IMR-90 (cell line): ENCODE measurements around the gene RIBC1. TPM values are rescaled to one million over a fixed set of nuclear protein-coding genes. Genes with fewer than 3 reads are reported as not detected.

Source experiments
- ATAC-seq: fragments of 200-7000 bp; cut with Tn5 transposase; 2 replicates; pipeline ENCODE4 v1.9.1; 2020; ENCODE audit warnings: low read depth, mild to moderate bottlenecking, moderate library complexity
- BruUV-seq: library from RNA; stranded (reverse); fragments of 400-500 nt; replicated peaks from 2 replicates; lab custom pipeline; 2021; lab: Mats Ljungman, UMichigan
- CTCF ChIA-PET: fragments of 300-600 bp; formaldehyde crosslinking; extraction: SDS; loops from one replicate; lab custom pipeline; 2021; ENCODE audit warnings: antibody characterized with exemption; lab: Yijun Ruan, JAX
- POLR2A ChIA-PET: fragments of 300-600 bp; sonication (Branson Sonifier 250); formaldehyde crosslinking; loops from one replicate; lab custom pipeline; 2022; ENCODE audit warnings: antibody characterized with exemption; ENCODE audit not compliant: unreplicated experiment; lab: Charles Lee
- DNase-seq: peaks from one replicate; pipeline ENCODE4 v3.0.0; 2013
- H2AFZ ChIP-seq: replicated peaks from 2 replicates; pipeline ENCODE3; 2013; ENCODE audit warnings: low read length, mild to moderate bottlenecking; ENCODE audit not compliant: poor library complexity
- H2AK5ac ChIP-seq: 2 replicates; pipeline ENCODE4 v1.6.1; 2013; ENCODE audit warnings: low read depth, low read length, inconsistent platforms
- H2AK9ac ChIP-seq: replicated peaks from 2 replicates; pipeline ENCODE3; 2013; ENCODE audit warnings: mild to moderate bottlenecking, low read depth, low read length, moderate library complexity; ENCODE audit not compliant: poor library complexity
- H2BK120ac ChIP-seq: 2 replicates; pipeline ENCODE4 v1.6.1; 2013; ENCODE audit warnings: low read depth, low read length, inconsistent platforms
- H2BK15ac ChIP-seq: 3 replicates; pipeline ENCODE4 v1.6.1; 2013; ENCODE audit warnings: low read depth, low read length, inconsistent platforms
- H2BK20ac ChIP-seq: 2 replicates; pipeline ENCODE4 v1.6.1; 2013; ENCODE audit warnings: low read depth, mild to moderate bottlenecking, inconsistent platforms, low read length, moderate library complexity
- H2BK5ac ChIP-seq: 2 replicates; pipeline ENCODE4 v1.6.1; 2013; ENCODE audit warnings: mild to moderate bottlenecking, low read depth, low read length, inconsistent platforms; ENCODE audit not compliant: poor library complexity, severe bottlenecking
- H3K14ac ChIP-seq: replicated peaks from 2 replicates; pipeline ENCODE4 v1.6.1; 2013; ENCODE audit warnings: low read depth, low read length, inconsistent platforms
- H3K18ac ChIP-seq: 2 replicates; pipeline ENCODE4 v1.6.1; 2013; ENCODE audit warnings: low read depth, low read length, control low read depth
- H3K23ac ChIP-seq: 2 replicates; pipeline ENCODE4 v1.6.1; 2013; ENCODE audit warnings: low read depth, low read length, inconsistent platforms
- H3K27ac ChIP-seq: 2 replicates; pipeline ENCODE4 v1.5.1; 2013; ENCODE audit warnings: mild to moderate bottlenecking, control low read depth, low read length; ENCODE audit not compliant: insufficient read depth
- H3K27me3 ChIP-seq: 2 replicates; pipeline ENCODE4 v1.6.1; 2013; ENCODE audit warnings: low read length; ENCODE audit not compliant: control insufficient read depth, insufficient read depth
- H3K36me3 ChIP-seq: 2 replicates; pipeline ENCODE4 v1.6.1; 2013; ENCODE audit warnings: low read length, mixed read lengths; ENCODE audit not compliant: control insufficient read depth, insufficient read depth
- H3K4ac ChIP-seq: 2 replicates; pipeline ENCODE4 v1.6.1; 2013; ENCODE audit warnings: low read depth, low read length, inconsistent platforms
- H3K4me1 ChIP-seq: 2 replicates; pipeline ENCODE4 v1.6.1; 2013; ENCODE audit warnings: low read length, mixed read lengths; ENCODE audit not compliant: control insufficient read depth, insufficient read depth
- H3K4me2 ChIP-seq: 2 replicates; pipeline ENCODE4 v1.6.1; 2013; ENCODE audit warnings: low read depth, mild to moderate bottlenecking, control low read depth, low read length, moderate library complexity
- H3K4me3 ChIP-seq: 2 replicates; pipeline ENCODE4 v1.5.1; 2013; ENCODE audit warnings: low read depth, mild to moderate bottlenecking, control low read depth, low read length, moderate library complexity; ENCODE audit not compliant: insufficient read depth
- H3K56ac ChIP-seq: 2 replicates; pipeline ENCODE4 v1.6.1; 2013; ENCODE audit warnings: low read length, inconsistent platforms; ENCODE audit not compliant: insufficient read depth; ENCODE audit errors: extremely low read depth
- H3K79me1 ChIP-seq, 2 experiments: 2 replicates each; pipeline ENCODE4 v1.6.1; 2013; ENCODE audit warnings: low read length in 2 of 2, inconsistent platforms in 1 of 2, low read depth in 1 of 2
- H3K9ac ChIP-seq: 2 replicates; pipeline ENCODE4 v1.6.1; 2013; ENCODE audit warnings: low read depth, low read length, control low read depth
- H3K9me1 ChIP-seq: 2 replicates; pipeline ENCODE4 v1.6.1; 2013; ENCODE audit warnings: low read length, inconsistent platforms; ENCODE audit not compliant: insufficient read depth
- H3K9me3 ChIP-seq: 2 replicates; pipeline ENCODE4 v1.6.1; 2013; ENCODE audit warnings: low read length; ENCODE audit not compliant: control insufficient read depth, insufficient read depth
- H4K20me1 ChIP-seq: 2 replicates; pipeline ENCODE4 v1.6.1; 2013; ENCODE audit warnings: low read length, inconsistent platforms; ENCODE audit not compliant: insufficient read depth
- H4K5ac ChIP-seq: 2 replicates; pipeline ENCODE4 v1.6.1; 2013; ENCODE audit warnings: mild to moderate bottlenecking, low read depth, low read length, control low read depth
- H4K8ac ChIP-seq, 2 experiments: 2 replicates each; pipeline ENCODE4 v1.6.1; 2013; ENCODE audit warnings: low read depth in 2 of 2, low read length in 2 of 2, control low read depth in 1 of 2, inconsistent platforms in 1 of 2
- H4K91ac ChIP-seq: 2 replicates; pipeline ENCODE4 v1.6.1; 2013; ENCODE audit warnings: low read depth, low read length, inconsistent platforms; ENCODE audit not compliant: insufficient read depth
- NFE2L2 ChIP-seq: fragments of 150-350 bp; IDR thresholded peaks from 2 replicates; pipeline ENCODE4 v1.6.1; 2016; ENCODE audit warnings: low read depth, mild to moderate bottlenecking, low read length
- RAD21 ChIP-seq: IDR thresholded peaks from 2 replicates; pipeline ENCODE4 v1.6.1; 2012; ENCODE audit warnings: low read length, improper control_type of control experiment
- RCOR1 ChIP-seq: IDR thresholded peaks from 2 replicates; pipeline ENCODE4 v1.6.1; 2012; ENCODE audit warnings: mild to moderate bottlenecking, low read length, improper control_type of control experiment; ENCODE audit not compliant: insufficient replicate concordance
- WGBS, 2 experiments: methylation state at CpG; one replicate each; pipeline versions ENCODE4 v1.1.5 to v1.1.7; 2013; ENCODE audit warnings: missing lambda C conversion rate in 2 of 2; ENCODE audit not compliant: insufficient read length in 1 of 2; ENCODE audit errors: extremely low coverage in 2 of 2; 5-methylcytosine and 5-hydroxymethylcytosine counted together
- dilution Hi-C: fragments of 300-500 bp; cut with HindIII; formaldehyde crosslinking; loops from one replicate; pipeline ENCODE4 v1.14.3; 2018; ENCODE audit warnings: low sequenced_read_pairs; ENCODE audit not compliant: unreplicated experiment
- in situ Hi-C: fragments of 300-500 bp; cut with MboI; formaldehyde crosslinking; loops from 3 replicates; pipeline ENCODE4 v1.14.3; 2019; ENCODE audit warnings: low sequenced_read_pairs, inconsistent platforms, mixed read lengths
- intact Hi-C: fragments of 100-400 bp; cut with micrococcal nuclease; formaldehyde crosslinking; loops from 2 replicates; pipeline ENCODE4 v1.10.0; 2022
- polyA plus RNA-seq, 3 experiments: library from polyadenylated mRNA; depleted of rRNA; stranded (reverse); fragments of >200 nt; gene quantifications; 2 replicates each; pipeline ENCODE4 v1.2.3, GENCODE V29; 2012; ENCODE audit warnings: low replicate concordance in 1 of 3
- total RNA-seq: library from RNA; depleted of rRNA; stranded (reverse); fragments of >200 nt; gene quantifications from 2 replicates; pipeline ENCODE4 v1.2.3, GENCODE V29; 2012

Gene RIBC1
- total and polyA plus RNA-seq, 2 of the 4 experiments (the other 2 are of a cell fraction): 0.31 to 0.36 TPM

GRCh38 chrX:53421125-53421524 lies 1.5 kb upstream of the RIBC1 start:
- H3K79me1 ChIP-seq: peaks cover 11 to 16% of the 10 kb centered on the region in 2 experiments; a peak in 3 of 4 replicates
- peaks cover 2% of the 10 kb centered on the region; the same call in 1 of the 2 replicates for H3K9me1 ChIP-seq
- ChIA-PET POLR2A (no interaction called here), CTCF (no interaction called here)
- H2BK15ac ChIP-seq: no peak overlapping the region
- peaks cover 5% of the 10 kb centered on the region for H3K4me1 ChIP-seq
- H3K9me3 ChIP-seq: no peaks in the 10 kb centered on the region
- H3K36me3 ChIP-seq: no peaks in the 10 kb centered on the region
- peak overlapping the region; percentile 20; the same call in 1 of the 2 replicates for H3K23ac ChIP-seq
- no peak overlapping the region for H3K27ac ChIP-seq
- H3K4me2 ChIP-seq: peak overlapping the region; percentile 90
- intact Hi-C loops: no loop called here
- dilution Hi-C loops: no loop called here
- H3K4ac ChIP-seq: no peak overlapping the region
- H3K14ac ChIP-seq: no peak overlapping the region
- H3K56ac ChIP-seq: no peak overlapping the region
- TF ChIP-seq NFE2L2 (no peak), RCOR1 (no peak), RAD21 (no peak)
- BruUV-seq: TSS peak; percentile 30
- in situ Hi-C loops: no loop called here
- no peaks in the 10 kb centered on the region for H3K27me3 ChIP-seq
- peak overlapping the region; percentile 71; the same call in 1 of the 2 replicates for H3K4me3 ChIP-seq
- no peak overlapping the region for H2AK9ac ChIP-seq
- no peak for DNase-seq
- ATAC-seq: no peak
- no peak overlapping the region for H2AK5ac ChIP-seq
- H4K8ac ChIP-seq: no peak overlapping the region
- WGBS, 2 experiments: no CpG with 5 or more reads among the region's 2 CpGs
- H2BK5ac ChIP-seq: no peak overlapping the region
- H4K20me1 ChIP-seq: peaks cover 28% of the 10 kb centered on the region
- no peak overlapping the region for H2AFZ ChIP-seq
- H2BK20ac ChIP-seq: no peak overlapping the region
- H4K91ac ChIP-seq: no peak overlapping the region
- no peak overlapping the region for H4K5ac ChIP-seq
- H3K9ac ChIP-seq: peak overlapping the region; percentile 82; the same call in 1 of the 2 replicates
- H2BK120ac ChIP-seq: no peak overlapping the region
- no peak overlapping the region for H3K18ac ChIP-seq
